Stimulated activated memory B cell treated with anti-CD40 and anti-IgM and Interleukin-4, amounts not matched to agents 10 μg/mL and 1 μg/mL and 100 μg/mL, for 72 hours (primary cell): Measurements from ENCODE around the gene IMMT.
"Not testable (repeated sequence)": the region's sequence is repeated elsewhere in the genome, so short reads cannot be mapped to it uniquely, and the experiment has no call there.

Source experiments
- ATAC-seq: fragments of 150-1000 bp; cut with Tn5 transposase; 2 replicates; pipeline ENCODE4 v1.10.0; 2021
- H3K27ac Mint-ChIP-seq: one replicate; pipeline ENCODE4 v1.8.0; 2022; ENCODE audit warnings: mild to moderate bottlenecking, mixed read lengths
- H3K27me3 Mint-ChIP-seq: one replicate; pipeline ENCODE4 v1.8.0; 2022; ENCODE audit warnings: mixed read lengths
- H3K36me3 Mint-ChIP-seq: one replicate; pipeline ENCODE4 v1.8.0; 2022; ENCODE audit warnings: mixed read lengths
- H3K4me1 Mint-ChIP-seq: one replicate; pipeline ENCODE4 v1.8.0; 2022; ENCODE audit warnings: mixed read lengths
- H3K4me3 Mint-ChIP-seq: one replicate; pipeline ENCODE4 v1.8.0; 2022; ENCODE audit warnings: mild to moderate bottlenecking, moderate library complexity, mixed read lengths
- H3K9me3 Mint-ChIP-seq: one replicate; pipeline ENCODE4 v1.8.0; 2022; ENCODE audit warnings: mixed read lengths

IMMT gene

GRCh38 chr2:86216575-86217555 is 21.6 kb upstream of the IMMT start:
- H3K27ac Mint-ChIP-seq = no peak overlapping the region
- H3K4me3 Mint-ChIP-seq = no peak overlapping the region
- peaks cover 17% of the 10 kb centered on the region for H3K36me3 Mint-ChIP-seq
- H3K27me3 Mint-ChIP-seq = no peaks in the 10 kb centered on the region
- H3K9me3 Mint-ChIP-seq = no peaks in the 10 kb centered on the region
- H3K4me1 Mint-ChIP-seq = peaks cover 6% of the 10 kb centered on the region
- no peak for ATAC-seq

- no peak for ATAC-seq
- peaks cover 38% of the 10 kb centered on the region for H3K36me3 Mint-ChIP-seq
- no peak overlapping the region for H3K4me3 Mint-ChIP-seq
- H3K4me1 Mint-ChIP-seq = peaks cover 16% of the 10 kb centered on the region
- peak overlapping the region; percentile 26 for H3K27ac Mint-ChIP-seq
- H3K27me3 Mint-ChIP-seq = no peaks in the 10 kb centered on the region
- H3K9me3 Mint-ChIP-seq = no peaks in the 10 kb centered on the region
Measured at GRCh38 chr2:86214503-86214832, 19.2 kb upstream of the IMMT start.

- H3K4me1 Mint-ChIP-seq = peaks cover 16% of the 10 kb centered on the region
- peaks cover 41% of the 10 kb centered on the region for H3K36me3 Mint-ChIP-seq
- no peaks in the 10 kb centered on the region for H3K27me3 Mint-ChIP-seq
- H3K4me3 Mint-ChIP-seq = no peak overlapping the region
- peak overlapping the region; percentile 26 for H3K27ac Mint-ChIP-seq
- H3K9me3 Mint-ChIP-seq = no peaks in the 10 kb centered on the region
- ATAC-seq = no peak
Measured at GRCh38 chr2:86213699-86214502, 18.6 kb upstream of the IMMT start.

- no peak overlapping the region for H3K27ac Mint-ChIP-seq
- H3K27me3 Mint-ChIP-seq = no peaks in the 10 kb centered on the region
- H3K4me3 Mint-ChIP-seq = no peak overlapping the region
- H3K9me3 Mint-ChIP-seq = no peaks in the 10 kb centered on the region
- H3K4me1 Mint-ChIP-seq = peaks cover 13% of the 10 kb centered on the region
- ATAC-seq = no peak
- peaks cover 48% of the 10 kb centered on the region for H3K36me3 Mint-ChIP-seq
Measured at GRCh38 chr2:86213056-86213455, 17.8 kb upstream of the IMMT start.

GRCh38 chr2:86211796-86212188 is 16.5 kb upstream of the IMMT start:
- Mint-ChIP-seq H3K4me1 (peaks cover 10% of the 10 kb centered on the region), H3K27ac (peak overlapping the region; percentile 4), H3K27me3 (no peaks in the 10 kb centered on the region), H3K4me3 (no peak overlapping the region), H3K9me3 (no peaks in the 10 kb centered on the region), H3K36me3 (peaks cover 56% of the 10 kb centered on the region)
- no peak for ATAC-seq

GRCh38 chr2:86211033-86211795 is 16.0 kb upstream of the IMMT start:
- peaks cover 10% of the 10 kb centered on the region for H3K4me1 Mint-ChIP-seq
- no peak for ATAC-seq
- H3K4me3 Mint-ChIP-seq = no peak overlapping the region
- H3K36me3 Mint-ChIP-seq = peaks cover 60% of the 10 kb centered on the region
- peak overlapping the region; percentile 4 for H3K27ac Mint-ChIP-seq
- H3K9me3 Mint-ChIP-seq = no peaks in the 10 kb centered on the region
- no peaks in the 10 kb centered on the region for H3K27me3 Mint-ChIP-seq

GRCh38 chr2:86204458-86204857 is 9.2 kb upstream of the IMMT start:
- no peaks in the 10 kb centered on the region for H3K27me3 Mint-ChIP-seq
- H3K4me3 Mint-ChIP-seq = no peak overlapping the region
- peaks cover 29% of the 10 kb centered on the region for H3K4me1 Mint-ChIP-seq
- ATAC-seq = no peak
- no peaks in the 10 kb centered on the region for H3K9me3 Mint-ChIP-seq
- peaks cover 36% of the 10 kb centered on the region for H3K36me3 Mint-ChIP-seq
- no peak overlapping the region for H3K27ac Mint-ChIP-seq

GRCh38 chr2:86203614-86204013 is 8.4 kb upstream of the IMMT start:
- no peaks in the 10 kb centered on the region for H3K9me3 Mint-ChIP-seq
- peaks cover 30% of the 10 kb centered on the region for H3K36me3 Mint-ChIP-seq
- H3K27ac Mint-ChIP-seq = no peak overlapping the region
- H3K4me1 Mint-ChIP-seq = peaks cover 29% of the 10 kb centered on the region
- ATAC-seq = no peak
- no peaks in the 10 kb centered on the region for H3K27me3 Mint-ChIP-seq
- no peak overlapping the region for H3K4me3 Mint-ChIP-seq

GRCh38 chr2:86202702-86203101 is 7.4 kb upstream of the IMMT start:
- peaks cover 29% of the 10 kb centered on the region for H3K4me1 Mint-ChIP-seq
- no peaks in the 10 kb centered on the region for H3K27me3 Mint-ChIP-seq
- peaks cover 27% of the 10 kb centered on the region for H3K36me3 Mint-ChIP-seq
- no peak for ATAC-seq
- H3K4me3 Mint-ChIP-seq = no peak overlapping the region
- H3K27ac Mint-ChIP-seq = no peak overlapping the region
- no peaks in the 10 kb centered on the region for H3K9me3 Mint-ChIP-seq

GRCh38 chr2:86202336-86202692 is 7.1 kb upstream of the IMMT start:
- no peak for ATAC-seq
- Mint-ChIP-seq H3K36me3 (peaks cover 24% of the 10 kb centered on the region), H3K27me3 (no peaks in the 10 kb centered on the region), H3K27ac (no peak overlapping the region), H3K4me3 (no peak overlapping the region), H3K9me3 (no peaks in the 10 kb centered on the region), H3K4me1 (peaks cover 29% of the 10 kb centered on the region)

GRCh38 chr2:86201671-86202335 is 6.5 kb upstream of the IMMT start:
- Mint-ChIP-seq H3K27ac (no peak overlapping the region), H3K27me3 (no peaks in the 10 kb centered on the region), H3K4me1 (peaks cover 29% of the 10 kb centered on the region), H3K4me3 (no peak overlapping the region), H3K36me3 (peaks cover 19% of the 10 kb centered on the region), H3K9me3 (no peaks in the 10 kb centered on the region)
- ATAC-seq = no peak

GRCh38 chr2:86200564-86200963 is 5.3 kb upstream of the IMMT start:
- peak overlapping the region; percentile 73 for H3K4me3 Mint-ChIP-seq
- not testable (repeated sequence) for ATAC-seq, H3K27me3 Mint-ChIP-seq, H3K9me3 Mint-ChIP-seq
- peaks cover 34% of the 10 kb centered on the region for H3K4me1 Mint-ChIP-seq
- peaks cover 14% of the 10 kb centered on the region for H3K36me3 Mint-ChIP-seq
- peak overlapping the region; percentile 90 for H3K27ac Mint-ChIP-seq

- H3K27ac Mint-ChIP-seq = peak overlapping the region; percentile 90
- ATAC-seq = no peak
- H3K9me3 Mint-ChIP-seq = no peaks in the 10 kb centered on the region
- no peaks in the 10 kb centered on the region for H3K27me3 Mint-ChIP-seq
- H3K4me3 Mint-ChIP-seq = peak overlapping the region; percentile 95
- H3K36me3 Mint-ChIP-seq = peaks cover 14% of the 10 kb centered on the region
- H3K4me1 Mint-ChIP-seq = peaks cover 35% of the 10 kb centered on the region
Measured at GRCh38 chr2:86199834-86200177, 4.5 kb upstream of the IMMT start.

- H3K27ac Mint-ChIP-seq = peak overlapping the region; percentile 96
- peak overlapping the region; percentile 90 for H3K4me3 Mint-ChIP-seq
- H3K4me1 Mint-ChIP-seq = peaks cover 40% of the 10 kb centered on the region
- H3K36me3 Mint-ChIP-seq = peaks cover 9% of the 10 kb centered on the region
- no peaks in the 10 kb centered on the region for H3K27me3 Mint-ChIP-seq
- ATAC-seq = no peak
- H3K9me3 Mint-ChIP-seq = no peaks in the 10 kb centered on the region
Measured at GRCh38 chr2:86195808-86196387, 636 bp upstream of the IMMT start.

GRCh38 chr2:86194751-86195054 is 559 bp downstream of the IMMT start:
- no peaks in the 10 kb centered on the region for H3K9me3 Mint-ChIP-seq
- peak overlapping the region; percentile 96 for H3K27ac Mint-ChIP-seq
- H3K36me3 Mint-ChIP-seq = peaks cover 21% of the 10 kb centered on the region
- H3K4me3 Mint-ChIP-seq = peak overlapping the region; percentile 90
- no peaks in the 10 kb centered on the region for H3K27me3 Mint-ChIP-seq
- ATAC-seq = no peak
- peaks cover 43% of the 10 kb centered on the region for H3K4me1 Mint-ChIP-seq
